ENCODE results near the gene GMPS.

GRCh38 chr3:155948476-155948875, 78.0 kb downstream of the GMPS start:
- TF ChIP-seq CTCF (IDR thresholded peaks at IDR 0.05; ENCODE audit: insufficient read depth, low read length), result no peak
- no peak for TF ChIP-seq POLR2AphosphoS5 (IDR thresholded peaks at IDR 0.05; ENCODE audit: low read depth)
